Testis (tissue), 5 donors: ENCODE measurements around the gene CALU. TPM values are rescaled to one million over a fixed set of nuclear protein-coding genes. Genes with fewer than 3 reads are reported as not detected.
A peak's percentile ranks its signal among the peaks of the same experiment; 100 is the strongest.

Source experiments
- DNase-seq: peaks from one replicate; pipeline ENCODE4 v3.0.0-alpha.2; 2019
- H3K27ac ChIP-seq, 2 donors: fragments of 200-600 bp; sonication (generic); one replicate each; pipeline ENCODE4 v1.5.1; 2019
- H3K27me3 ChIP-seq: fragments of 200-600 bp; sonication (generic); one replicate; pipeline ENCODE4 v1.5.1; 2019
- H3K36me3 ChIP-seq: fragments of 200-600 bp; sonication (generic); one replicate; pipeline ENCODE4 v1.5.1; 2017; ENCODE audit warnings: low read depth; ENCODE audit errors: missing control alignments
- H3K4me1 ChIP-seq: fragments of 200-600 bp; sonication (generic); one replicate; pipeline ENCODE4 v1.5.1; 2019
- H3K4me3 ChIP-seq, 2 donors: fragments of 200-600 bp; sonication (generic); one replicate each; pipeline ENCODE4 v1.5.1; 2017 to 2019
- H3K9me3 ChIP-seq: fragments of 200-600 bp; sonication (generic); one replicate; pipeline ENCODE4 v1.5.1; 2017
- POLR2A ChIP-seq: fragments of 450-650 bp; IDR thresholded peaks from one replicate; pipeline ENCODE4 v1.6.1; 2017; ENCODE audit warnings: antibody characterized with exemption, mild to moderate bottlenecking, moderate library complexity
- WGBS, 2 donors: methylation state at CpG; one replicate each; pipeline ENCODE4 v1.1.5; 2018; 5-methylcytosine and 5-hydroxymethylcytosine counted together
- intact Hi-C: fragments of 100-400 bp; cut with DNase I; formaldehyde crosslinking; loops from one replicate; pipeline ENCODE4 v1.15.1; 2023; ENCODE audit warnings: low total_unique reads
- long read RNA-seq, 2 donors: transcript quantifications; one replicate each; lab custom pipeline, GENCODE V29; 2026
- polyA plus RNA-seq: library from polyadenylated mRNA; stranded (reverse); fragments of 350-450 nt; fragmentation: Illumina TruSeq; extraction: RNeasy Lipid Tissue Mini Kit (QIAGEN cat#74804); gene quantifications from one replicate; pipeline ENCODE4 v1.2.3, GENCODE V29; 2014; ENCODE audit warnings: low read depth, low replicate concordance; ENCODE audit not compliant: insufficient read depth
- total RNA-seq, 2 donors: library from RNA; depleted of rRNA; stranded (reverse); fragments of >200 nt; gene quantifications; one replicate each; pipeline ENCODE4 v1.2.3, GENCODE V29; 2016
- TF ChIP-seq, protein P1 (sequence below), 3 experiments: fragments of 450-650 bp in 2 of 3; fragments of 200-600 bp in 1 of 3; sonication (generic) in 1 of 3; IDR thresholded peaks; one replicate each; pipeline ENCODE4 v1.5.1; 2016 to 2019; ENCODE audit warnings: antibody characterized with exemption in 3 of 3, mild to moderate bottlenecking in 2 of 3, moderate library complexity in 1 of 3

CALU gene
- total RNA-seq = 10 to 100 TPM; 63.2 to 63.4 TPM
- polyA plus RNA-seq = 81.4 TPM
- long read RNA-seq, donor 1, transcript CALU-201 (7 exons, 3,357 nt) = major isoform, 62 of 245 reads
- long read RNA-seq, donor 1, transcript CALU-202 (7 exons, 2,438 nt) = minor isoform, 8 of 245 reads
- long read RNA-seq, donor 1, partial matches to known transcripts = 175 of 245 reads
- long read RNA-seq, donor 1, other reads (novel, unspliced or antisense) = 0 of 245 reads
- long read RNA-seq, donor 2, transcript CALU-202 (7 exons, 2,438 nt) = minor isoform, 8 of 58 reads
- long read RNA-seq, donor 2, transcript CALU-201 (7 exons, 3,357 nt) = major isoform, 47 of 58 reads
- long read RNA-seq, donor 2, partial matches to known transcripts = 0 of 58 reads
- long read RNA-seq, donor 2, other reads (novel, unspliced or antisense) = 0 of 58 reads

GRCh38 chr7:128739048-128739962 is at the start of gene CALU:
Gene CALU, plus strand, starts transcription at chr7:128739359. Its CDS starts 9,225 bp downstream, at chr7:128748584.
- no peaks in the 10 kb centered on the region for H3K9me3 ChIP-seq
- no peaks in the 10 kb centered on the region for H3K36me3 ChIP-seq
- intact Hi-C loops = no loop called here
- no peaks in the 10 kb centered on the region for H3K27me3 ChIP-seq
- 1% methylated on average over 35 to 74 of the region's 74 CpGs for WGBS, 2 donors
- TF ChIP-seq, protein P1, sequence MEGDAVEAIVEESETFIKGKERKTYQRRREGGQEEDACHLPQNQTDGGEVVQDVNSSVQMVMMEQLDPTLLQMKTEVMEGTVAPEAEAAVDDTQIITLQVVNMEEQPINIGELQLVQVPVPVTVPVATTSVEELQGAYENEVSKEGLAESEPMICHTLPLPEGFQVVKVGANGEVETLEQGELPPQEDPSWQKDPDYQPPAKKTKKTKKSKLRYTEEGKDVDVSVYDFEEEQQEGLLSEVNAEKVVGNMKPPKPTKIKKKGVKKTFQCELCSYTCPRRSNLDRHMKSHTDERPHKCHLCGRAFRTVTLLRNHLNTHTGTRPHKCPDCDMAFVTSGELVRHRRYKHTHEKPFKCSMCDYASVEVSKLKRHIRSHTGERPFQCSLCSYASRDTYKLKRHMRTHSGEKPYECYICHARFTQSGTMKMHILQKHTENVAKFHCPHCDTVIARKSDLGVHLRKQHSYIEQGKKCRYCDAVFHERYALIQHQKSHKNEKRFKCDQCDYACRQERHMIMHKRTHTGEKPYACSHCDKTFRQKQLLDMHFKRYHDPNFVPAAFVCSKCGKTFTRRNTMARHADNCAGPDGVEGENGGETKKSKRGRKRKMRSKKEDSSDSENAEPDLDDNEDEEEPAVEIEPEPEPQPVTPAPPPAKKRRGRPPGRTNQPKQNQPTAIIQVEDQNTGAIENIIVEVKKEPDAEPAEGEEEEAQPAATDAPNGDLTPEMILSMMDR (IDR thresholded peaks at IDR 0.05) = no peak
- peak; percentile 66 for TF ChIP-seq POLR2A
- peaks cover 22% of the 10 kb centered on the region for H3K4me1 ChIP-seq
- peak within 1 kb of the TSS; percentile 89 to 94 for H3K27ac ChIP-seq
- DNase-seq = peak; percentile 98
- peak within 1 kb of the TSS; percentile 96 to 98 for H3K4me3 ChIP-seq

GRCh38 chr7:128691227-128691626 is 47.9 kb upstream of the CALU start:
- Histone ChIP-seq H3K27ac (no peak overlapping the region), H3K36me3 (no peaks in the 10 kb centered on the region), H3K4me1 (no peaks in the 10 kb centered on the region), H3K9me3 (no peaks in the 10 kb centered on the region), H3K4me3 (no peak overlapping the region), H3K27me3 (no peaks in the 10 kb centered on the region)
- intact Hi-C loops = no loop called here
- 76 to 86% methylated on average over 1 of the region's 1 CpG for WGBS, 2 donors
- TF ChIP-seq, protein P1 (IDR thresholded peaks at IDR 0.05) = no peak
- TF ChIP-seq POLR2A = no peak
- no peak for DNase-seq

DNA sequence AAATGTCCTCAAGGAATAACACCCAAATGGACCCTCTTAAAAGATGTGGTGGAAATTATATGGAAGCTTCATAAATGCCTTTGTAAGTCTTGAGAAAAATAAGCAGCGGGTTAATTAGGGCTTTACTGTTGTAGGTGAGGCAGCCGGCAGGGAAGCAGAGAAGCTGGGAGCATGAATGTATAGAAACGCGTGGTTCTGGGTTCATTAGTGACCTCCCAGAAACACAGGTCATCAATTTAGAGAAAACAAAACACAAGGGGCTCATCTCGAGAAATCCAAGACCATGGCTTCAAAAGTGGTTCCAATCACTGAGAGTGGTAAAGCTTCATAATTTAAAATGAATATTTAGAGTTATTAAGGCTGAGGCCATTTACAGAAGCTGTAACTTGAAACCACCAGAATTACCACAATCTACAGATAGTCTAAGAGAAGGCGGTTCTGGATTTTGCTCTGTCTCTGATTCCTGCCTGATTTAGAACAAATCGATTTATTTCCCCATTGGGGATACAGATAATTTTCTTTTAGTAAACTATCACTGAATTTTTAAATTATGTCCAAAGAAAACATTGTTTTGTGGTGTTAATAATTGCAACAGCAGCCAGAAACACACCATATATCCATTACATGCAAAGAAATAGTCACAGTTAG is 46.4 kb upstream of the CALU start:
- Histone ChIP-seq H3K4me1 (no peaks in the 10 kb centered on the region), H3K36me3 (no peaks in the 10 kb centered on the region), H3K27ac (no peak overlapping the region), H3K4me3 (no peak overlapping the region), H3K27me3 (no peaks in the 10 kb centered on the region), H3K9me3 (no peaks in the 10 kb centered on the region)
- DNase-seq = no peak
- intact Hi-C loops = no loop called here
- TF ChIP-seq, protein P1 (IDR thresholded peaks at IDR 0.05) = no peak
- TF ChIP-seq POLR2A = no peak
- WGBS, 2 donors = 63 to 65% methylated on average over 7 of the region's 7 CpGs

DNA sequence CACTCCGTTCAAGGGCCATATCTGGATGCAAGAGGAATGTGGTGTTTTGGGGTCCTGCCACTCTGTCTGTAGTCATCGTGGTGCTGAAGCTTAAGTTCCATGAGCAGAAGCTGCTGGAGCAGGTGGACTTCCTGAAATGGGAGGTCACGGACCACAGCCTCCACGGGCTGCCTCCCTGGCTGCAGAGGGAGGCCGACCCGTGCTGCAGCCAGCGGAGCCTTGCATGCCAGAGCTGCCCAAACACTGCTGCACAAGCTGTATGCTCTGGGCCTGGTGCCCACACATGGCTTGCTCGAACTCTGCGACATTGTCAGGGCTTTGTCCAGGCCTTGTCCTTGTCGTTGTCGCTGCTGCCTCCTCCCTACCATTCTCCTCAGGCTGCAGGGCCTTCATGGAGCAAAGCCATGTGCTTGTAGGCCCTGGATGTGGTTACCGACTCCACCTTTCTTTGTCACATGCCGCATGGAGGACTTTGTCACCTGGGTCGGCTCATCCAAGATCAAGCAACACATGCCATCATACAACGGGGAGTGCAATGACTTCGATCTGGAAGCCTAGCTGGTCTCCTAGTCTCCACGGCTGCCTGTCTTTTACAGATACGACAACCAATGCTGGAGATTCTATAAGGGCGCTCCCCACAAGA is 45.7 kb upstream of the CALU start:
- Histone ChIP-seq H3K4me3 (no peak overlapping the region), H3K9me3 (no peaks in the 10 kb centered on the region), H3K27ac (no peak overlapping the region), H3K27me3 (no peaks in the 10 kb centered on the region), H3K36me3 (no peaks in the 10 kb centered on the region), H3K4me1 (no peaks in the 10 kb centered on the region)
- TF ChIP-seq POLR2A = no peak
- TF ChIP-seq, protein P1 (IDR thresholded peaks at IDR 0.05) = no peak
- intact Hi-C loops = no loop called here
- no peak for DNase-seq
- WGBS, 2 donors = 87 to 91% methylated on average over 18 to 19 of the region's 19 CpGs
